Endothelial cell (in vitro differentiated cells): Measurements from ENCODE around the gene UBXN10. TPM values are rescaled to one million over a fixed set of nuclear protein-coding genes. Genes with fewer than 3 reads are reported as not detected.
A peak's percentile ranks its signal among the peaks of the same experiment; 100 is the strongest.

ENCODE experiments used
- DNase-seq: peaks from one replicate; pipeline ENCODE4 v3.0.0; 2021; ENCODE audit warnings: low spot score
- H3K27ac Mint-ChIP-seq: one replicate; pipeline ENCODE4 v1.8.0; 2021; ENCODE audit warnings: mixed read lengths, inconsistent platforms; ENCODE audit not compliant: unreplicated experiment
- H3K27me3 Mint-ChIP-seq: one replicate; pipeline ENCODE4 v1.8.0; 2021; ENCODE audit warnings: mild to moderate bottlenecking, moderate library complexity, mixed read lengths, inconsistent platforms; ENCODE audit not compliant: unreplicated experiment
- H3K36me3 Mint-ChIP-seq: one replicate; pipeline ENCODE4 v1.8.0; 2021; ENCODE audit warnings: mild to moderate bottlenecking, low read depth, mixed read lengths, inconsistent platforms; ENCODE audit not compliant: unreplicated experiment
- H3K4me1 Mint-ChIP-seq: one replicate; pipeline ENCODE4 v1.8.0; 2021; ENCODE audit warnings: mild to moderate bottlenecking, mixed read lengths, inconsistent platforms; ENCODE audit not compliant: unreplicated experiment
- H3K4me3 Mint-ChIP-seq: one replicate; pipeline ENCODE4 v1.8.0; 2021; ENCODE audit warnings: mild to moderate bottlenecking, mixed read lengths, inconsistent platforms; ENCODE audit not compliant: unreplicated experiment
- H3K9me3 Mint-ChIP-seq: one replicate; pipeline ENCODE4 v1.8.0; 2021; ENCODE audit warnings: mixed read lengths, inconsistent platforms; ENCODE audit not compliant: unreplicated experiment
- CTCF ChIP-seq: fragments of 200-600 bp; sonication (generic); IDR thresholded peaks from one replicate; pipeline ENCODE4 v1.5.0; 2021; ENCODE audit warnings: antibody characterized with exemption; ENCODE audit not compliant: unreplicated experiment
- total RNA-seq: library from RNA; stranded (reverse); fragmentation: NEBNext Ultra II Directional; extraction: Animal tissue kit (Norgen Biotek cat#: 25700); gene quantifications from one replicate; pipeline ENCODE4 v1.2.1, GENCODE V29; 2021; ENCODE audit not compliant: unreplicated experiment

The UBXN10 gene
- total RNA-seq, 1 donor from 2014 or later, result 0.13 TPM

GRCh38 chr1:20237646-20238045 lies 51.8 kb downstream of the UBXN10 start:
- no peaks in the 10 kb centered on the region for H3K36me3 Mint-ChIP-seq
- no peak overlapping the region for H3K27ac Mint-ChIP-seq
- no peak overlapping the region for H3K4me3 Mint-ChIP-seq
- H3K27me3 Mint-ChIP-seq, result no peaks in the 10 kb centered on the region
- H3K9me3 Mint-ChIP-seq, result no peaks in the 10 kb centered on the region
- H3K4me1 Mint-ChIP-seq, result peaks cover 10% of the 10 kb centered on the region
- no peak for TF ChIP-seq CTCF
- DNase-seq, result peak; percentile 6

- Mint-ChIP-seq H3K4me1 (peaks cover 10% of the 10 kb centered on the region), H3K9me3 (no peaks in the 10 kb centered on the region), H3K27me3 (no peaks in the 10 kb centered on the region), H3K4me3 (no peak overlapping the region), H3K27ac (no peak overlapping the region), H3K36me3 (no peaks in the 10 kb centered on the region)
- TF ChIP-seq CTCF, result no peak
- DNase-seq, result no peak
Observed at GRCh38 chr1:20240012-20240411, 54.1 kb downstream of the UBXN10 start.

- no peaks in the 10 kb centered on the region for H3K9me3 Mint-ChIP-seq
- no peak overlapping the region for H3K4me3 Mint-ChIP-seq
- no peak overlapping the region for H3K27ac Mint-ChIP-seq
- no peaks in the 10 kb centered on the region for H3K36me3 Mint-ChIP-seq
- peaks cover 2% of the 10 kb centered on the region for H3K4me1 Mint-ChIP-seq
- H3K27me3 Mint-ChIP-seq, result no peaks in the 10 kb centered on the region
- no peak for TF ChIP-seq CTCF
- no peak for DNase-seq
Observed at GRCh38 chr1:20242890-20243479, 57.1 kb downstream of the UBXN10 start.

Other genes starting within 250 kb of the UBXN10 start
- not detected for gene PLA2G2A, start 206.5 kb upstream of the UBXN10 start, total RNA-seq
- gene PLA2G5, start 115.9 kb upstream of the UBXN10 start, total RNA-seq, result 0.77 TPM
- gene PLA2G2D, start 66.6 kb upstream of the UBXN10 start, total RNA-seq, result not detected
- not detected for gene PLA2G2F, start 46.8 kb upstream of the UBXN10 start, total RNA-seq
- not detected for gene PLA2G2C, start 422 bp downstream of the UBXN10 start, total RNA-seq
- not detected for gene VWA5B1, start 104.8 kb downstream of the UBXN10 start, total RNA-seq